Lower lobe of right lung (tissue), 2 donors: ENCODE data around the gene ERCC3. TPM values are rescaled to one million over a fixed set of nuclear protein-coding genes. Genes with fewer than 3 reads are reported as not detected.
"Not testable (repeated sequence)": the region's sequence is repeated elsewhere in the genome, so short reads cannot be mapped to it uniquely, and the experiment has no call there.

Experiments
- ATAC-seq, 2 donors: fragments of 200-7000 bp; cut with Tn5 transposase; one replicate each; pipeline ENCODE4 v1.9.1; 2020 to 2022; ENCODE audit warnings: mild to moderate bottlenecking in 2 of 2, moderate library complexity in 2 of 2
- DNase-seq: peaks from one replicate; pipeline ENCODE4 v3.0.0-alpha.2; 2020
- H3K27ac ChIP-seq: fragments of 200-600 bp; one replicate; pipeline ENCODE4 v1.8.0; 2022
- H3K27me3 ChIP-seq: fragments of 200-600 bp; one replicate; pipeline ENCODE4 v1.8.0; 2022; ENCODE audit warnings: low read depth
- H3K36me3 ChIP-seq: fragments of 200-600 bp; one replicate; pipeline ENCODE4 v1.8.0; 2022; ENCODE audit warnings: mild to moderate bottlenecking
- H3K4me1 ChIP-seq: fragments of 200-600 bp; one replicate; pipeline ENCODE4 v1.8.0; 2022
- H3K4me3 ChIP-seq: fragments of 200-600 bp; one replicate; pipeline ENCODE4 v1.8.0; 2022; ENCODE audit warnings: mild to moderate bottlenecking
- H3K9me3 ChIP-seq: fragments of 200-600 bp; one replicate; pipeline ENCODE4 v1.8.0; 2022
- CTCF ChIP-seq: fragments of 200-600 bp; IDR thresholded peaks from one replicate; pipeline ENCODE4 v1.8.0; 2022; ENCODE audit warnings: antibody characterized with exemption, mild to moderate bottlenecking
- intact Hi-C: fragments of 100-400 bp; cut with DNase I; formaldehyde crosslinking; loops from one replicate; pipeline ENCODE4 v1.11.0; 2022
- total RNA-seq: library from RNA; stranded (reverse); fragmentation: NEBNext Ultra II Directional; extraction: Animal tissue kit (Norgen Biotek cat#: 25700); gene quantifications from one replicate; pipeline ENCODE4 v1.2.1, GENCODE V29; 2021
- donor health status: DM: no; HTN: yes; CAD: no; lungs with severe emphysema.

Gene ERCC3
- total RNA-seq, 1 donor from 2014 or later = 34.7 TPM

GRCh38 chr2:127255721-127256120 is 38.2 kb downstream of the ERCC3 start:
- Histone ChIP-seq H3K4me1 (no peaks in the 10 kb centered on the region), H3K27ac (no peak overlapping the region), H3K36me3 (peaks cover 53% of the 10 kb centered on the region), H3K27me3 (no peaks in the 10 kb centered on the region), H3K9me3 (no peaks in the 10 kb centered on the region), H3K4me3 (no peak overlapping the region)
- ATAC-seq (no peak), DNase-seq (no peak)
- TF ChIP-seq CTCF = no peak
- intact Hi-C loops = no loop called here

DNA sequence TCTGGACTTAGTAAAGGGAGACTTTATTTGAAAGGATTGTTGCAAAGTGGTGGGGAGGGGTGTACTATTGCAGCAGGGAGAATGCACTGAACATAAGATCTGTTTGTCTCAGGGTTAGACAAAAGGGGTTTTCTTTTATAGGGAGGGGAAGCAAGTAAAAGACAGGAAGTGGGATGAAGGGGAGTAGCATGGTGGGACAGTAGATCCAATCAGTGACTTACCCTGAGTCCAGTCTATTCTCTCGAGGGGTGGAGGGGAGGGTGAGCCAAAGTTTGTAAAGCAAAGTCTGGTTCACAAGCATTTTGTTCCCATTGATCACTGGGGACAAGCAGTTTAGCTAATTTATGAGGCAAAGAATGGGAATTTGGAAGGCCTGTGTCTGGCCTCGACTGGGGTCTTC is 38.8 kb downstream of the ERCC3 start:
- TF ChIP-seq CTCF = no peak
- H3K36me3 ChIP-seq = peaks cover 47% of the 10 kb centered on the region
- no peak overlapping the region for H3K4me3 ChIP-seq
- DNase-seq = no peak
- intact Hi-C loops = no loop called here
- no peak overlapping the region for H3K27ac ChIP-seq
- no peaks in the 10 kb centered on the region for H3K27me3 ChIP-seq
- no peaks in the 10 kb centered on the region for H3K4me1 ChIP-seq
- ATAC-seq = no peak
- no peaks in the 10 kb centered on the region for H3K9me3 ChIP-seq

DNA sequence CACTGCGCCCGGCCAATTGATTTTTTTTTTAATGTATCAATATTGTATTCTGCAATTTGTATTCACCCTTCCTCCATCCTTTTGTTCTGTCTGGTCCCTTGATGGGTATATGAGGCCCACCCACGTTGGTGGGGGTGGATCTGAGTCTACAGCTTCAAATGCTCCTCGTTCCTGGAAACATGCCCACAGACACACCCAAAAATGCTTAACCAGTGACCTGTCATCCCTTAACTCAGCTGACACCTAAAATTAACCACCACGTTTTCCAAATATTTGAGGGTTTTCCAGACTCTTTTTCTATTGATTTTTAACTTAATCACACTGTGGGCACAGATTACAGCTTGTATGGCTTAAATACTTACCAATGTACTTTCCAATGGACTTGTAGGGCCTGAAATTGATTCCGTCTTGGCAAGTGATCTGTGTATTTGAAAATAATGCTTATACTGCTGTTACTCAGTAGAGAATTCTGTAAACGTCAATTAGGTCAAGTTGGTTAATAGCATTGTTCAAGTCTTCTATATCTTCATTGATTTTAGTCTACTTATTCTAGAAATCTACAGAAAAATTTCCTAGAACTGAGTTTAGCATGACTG is 39.5 kb downstream of the ERCC3 start:
- no peak for ATAC-seq
- no peak for DNase-seq
- Histone ChIP-seq H3K4me1 (no peaks in the 10 kb centered on the region), H3K27me3 (no peaks in the 10 kb centered on the region), H3K36me3 (peaks cover 40% of the 10 kb centered on the region), H3K27ac (no peak overlapping the region), H3K9me3 (no peaks in the 10 kb centered on the region), H3K4me3 (no peak overlapping the region)
- intact Hi-C loops = no loop called here
- no peak for TF ChIP-seq CTCF

DNA sequence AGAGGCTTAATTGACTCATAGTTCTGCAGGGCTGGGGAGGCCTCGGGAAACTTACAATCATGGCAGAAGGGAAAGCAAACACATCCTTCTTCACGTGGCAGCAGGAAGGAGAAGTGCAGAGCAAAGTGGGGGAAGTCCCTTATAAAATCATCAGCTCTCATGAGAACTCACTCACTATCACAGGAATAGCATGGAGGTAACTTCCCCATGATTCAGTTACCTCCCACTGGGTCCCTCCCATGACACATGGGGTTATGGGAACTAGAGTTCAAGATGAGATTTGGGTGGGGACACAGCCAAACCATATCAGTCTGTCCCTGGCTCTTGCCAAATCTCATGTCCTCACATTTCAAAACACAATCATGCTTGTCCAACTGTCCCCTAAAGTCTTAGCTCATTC is 52.8 kb downstream of the ERCC3 start:
- intact Hi-C loops, ATAC-seq: not testable (repeated sequence)

DNA sequence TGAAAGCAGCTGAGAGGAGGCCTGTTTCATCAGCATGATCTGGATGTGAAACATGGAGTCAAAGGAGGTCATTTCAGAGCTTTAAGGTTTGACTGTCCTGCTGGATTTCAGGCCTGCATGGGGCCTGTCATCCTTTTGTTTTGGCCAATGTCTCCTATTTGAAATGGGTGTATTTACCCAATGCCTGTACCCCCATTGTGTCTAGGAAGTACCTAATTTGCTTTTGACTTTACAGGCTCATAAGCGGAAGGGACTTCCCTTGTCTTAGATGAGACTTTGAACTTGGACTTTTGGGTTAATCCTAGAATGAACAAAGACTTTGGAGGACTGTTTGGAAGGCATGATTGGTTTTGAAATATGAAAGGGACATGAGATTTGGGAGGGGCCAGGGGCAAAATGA is 54.5 kb downstream of the ERCC3 start:
- H3K27me3 ChIP-seq = no peaks in the 10 kb centered on the region
- ATAC-seq = no peak
- no peak for TF ChIP-seq CTCF
- H3K36me3 ChIP-seq = no peaks in the 10 kb centered on the region
- no peak overlapping the region for H3K27ac ChIP-seq
- intact Hi-C loops = no loop called here
- no peak for DNase-seq
- no peak overlapping the region for H3K4me3 ChIP-seq
- H3K4me1 ChIP-seq = no peaks in the 10 kb centered on the region
- H3K9me3 ChIP-seq = peaks cover 12% of the 10 kb centered on the region

More for the DNA sequence above, 52.8 kb downstream of the ERCC3 start:
- peaks cover 12% of the 10 kb centered on the region for H3K9me3 ChIP-seq
- H3K27me3 ChIP-seq, H3K27ac ChIP-seq, DNase-seq, H3K4me3 ChIP-seq, H3K4me1 ChIP-seq, H3K36me3 ChIP-seq: not testable (repeated sequence)

GRCh38 chr2:127237768-127238167 is 56.2 kb downstream of the ERCC3 start:
- not testable (repeated sequence) for DNase-seq, ATAC-seq

More at GRCh38 chr2:127237768-127238167, 56.2 kb downstream of the ERCC3 start:
- H3K36me3 ChIP-seq, H3K4me3 ChIP-seq, H3K27me3 ChIP-seq, intact Hi-C loops, H3K4me1 ChIP-seq, H3K27ac ChIP-seq: not testable (repeated sequence)
- peaks cover 12% of the 10 kb centered on the region for H3K9me3 ChIP-seq
